NCI-H748 treated with DMSO at 0.1 percent for 48 hours (cell line): Measurements from ENCODE around the gene MMP2.

Source experiments
- DNase-seq: peaks from one replicate; lab custom pipeline; 2025; lab: John Stamatoyannopoulos, UW

MMP2 gene

DNA sequence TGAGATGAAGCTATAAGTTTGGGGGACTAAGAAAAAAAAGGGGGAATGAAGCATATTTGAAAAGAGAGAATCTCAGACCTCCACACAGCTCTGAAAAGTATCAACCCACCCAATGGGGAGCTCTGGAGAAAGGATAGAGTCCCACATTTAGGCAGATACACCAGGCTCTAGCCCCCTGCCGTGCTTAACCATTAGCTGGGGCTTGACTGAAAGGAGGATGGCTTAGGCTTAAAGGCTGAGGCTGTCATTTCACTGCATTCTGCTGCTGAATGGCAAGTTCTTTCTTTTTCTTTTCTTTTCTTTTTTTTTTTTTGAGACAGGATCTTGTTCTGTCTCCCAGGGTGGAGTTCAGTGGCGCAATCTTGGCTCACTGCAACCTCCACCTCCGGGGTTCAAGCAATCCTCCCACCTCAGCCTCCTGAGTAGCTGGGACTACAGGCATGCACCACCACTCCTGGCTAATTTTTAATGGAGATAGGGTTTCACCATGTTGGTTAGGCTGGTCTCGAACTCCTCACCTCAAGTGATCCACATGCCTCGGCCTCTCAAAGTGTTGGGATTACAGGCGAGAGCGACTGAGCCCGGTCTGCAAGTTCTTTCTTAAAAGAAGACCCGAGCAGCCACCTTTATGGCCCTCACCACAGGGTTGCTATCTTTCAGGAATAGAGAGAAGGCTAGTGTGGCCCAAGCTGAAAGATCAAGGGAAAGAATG is 9.0 kb upstream of the MMP2 start:
- no peak for DNase-seq

DNA sequence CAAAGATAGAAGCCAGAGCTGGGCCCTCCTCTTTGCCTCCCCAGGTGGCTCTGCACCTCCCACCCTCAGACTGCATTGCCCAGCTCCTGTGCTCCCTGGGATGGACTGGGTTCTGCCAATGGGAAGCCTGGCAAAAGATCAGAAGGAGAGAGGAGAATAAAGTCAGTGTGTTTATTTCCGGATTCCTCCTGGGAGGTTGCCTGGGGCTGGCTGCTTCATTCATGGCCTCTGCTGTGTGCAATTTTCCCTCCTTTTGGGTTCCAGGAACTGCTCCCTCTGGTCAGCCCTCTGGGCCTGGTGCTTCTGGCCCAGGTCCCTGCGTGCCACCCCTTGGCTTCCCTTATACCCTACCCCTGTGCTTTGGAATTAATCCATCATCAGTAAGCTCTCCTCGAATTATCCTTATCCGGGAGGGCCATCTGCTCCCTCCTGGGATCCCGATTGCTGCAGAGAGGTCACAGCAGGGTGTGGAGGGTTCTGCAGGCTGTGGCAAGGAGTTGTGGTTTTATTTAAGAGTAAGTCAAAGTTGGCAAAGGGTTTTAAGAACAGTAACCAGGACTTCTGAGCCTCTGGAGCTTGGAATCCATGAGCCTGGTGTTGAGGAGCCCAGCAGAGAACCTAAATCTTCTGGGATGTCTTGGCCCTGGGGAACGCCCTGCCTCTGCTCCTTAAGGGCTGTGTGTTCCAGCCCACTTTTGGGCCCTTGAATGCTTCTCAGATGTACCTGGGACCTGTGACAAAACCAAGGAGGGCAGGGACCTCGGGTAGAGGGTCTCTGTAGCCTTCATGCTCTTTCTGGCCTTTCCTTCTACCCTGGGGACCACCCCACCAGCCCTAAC is 8.2 kb upstream of the MMP2 start:
- no peak for DNase-seq

DNA sequence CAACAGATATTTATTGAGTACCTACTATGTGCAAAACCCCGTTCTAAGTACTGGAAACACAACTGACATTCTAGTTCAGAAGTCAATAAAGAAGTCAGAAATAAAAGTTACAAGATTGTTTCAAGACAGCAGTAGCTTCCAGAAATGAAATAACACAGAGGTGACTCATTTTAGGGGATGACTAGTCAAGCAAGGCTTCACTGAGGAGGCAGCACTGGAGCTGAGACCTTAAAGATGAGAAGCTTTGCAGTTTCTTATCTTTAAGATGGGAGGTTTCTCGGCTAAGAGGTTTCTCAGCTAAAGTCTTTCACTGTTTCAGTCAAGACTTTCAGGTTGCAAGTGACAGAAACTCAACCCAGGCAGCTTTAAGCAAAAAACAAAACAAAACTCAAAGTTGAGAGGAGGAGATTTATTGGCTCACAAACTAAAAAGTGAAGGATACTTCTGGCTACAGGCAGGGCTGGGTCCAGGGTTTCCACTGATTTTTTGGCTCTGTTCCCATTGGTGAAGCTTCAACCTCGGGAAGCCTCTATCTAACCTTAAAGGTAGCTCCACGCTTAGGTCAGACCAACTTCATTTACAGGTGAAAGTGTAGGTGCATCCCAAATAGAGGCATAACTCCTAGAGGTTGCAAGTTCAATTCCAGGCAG is 7.4 kb upstream of the MMP2 start:
- no peak for DNase-seq

DNA sequence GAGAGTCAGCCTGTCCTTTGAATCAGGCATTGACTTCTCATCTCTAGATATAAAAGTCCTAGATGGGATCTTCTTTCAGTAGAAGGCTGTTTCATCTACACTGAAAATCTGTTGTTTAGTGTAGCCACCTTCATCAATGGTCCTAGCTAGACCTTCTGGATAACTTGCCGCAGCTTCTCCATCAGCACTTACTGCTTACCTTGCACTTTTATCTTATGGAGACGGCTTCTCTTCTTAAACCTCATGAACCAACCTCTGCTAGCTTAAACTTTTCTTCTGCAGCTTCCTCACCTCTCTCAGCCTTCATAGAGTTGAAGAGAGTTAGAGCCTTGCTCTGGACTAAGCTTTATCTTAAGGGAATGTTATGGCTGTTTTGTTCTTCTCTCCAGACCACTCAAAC is 5.4 kb upstream of the MMP2 start:
- no peak for DNase-seq

DNA sequence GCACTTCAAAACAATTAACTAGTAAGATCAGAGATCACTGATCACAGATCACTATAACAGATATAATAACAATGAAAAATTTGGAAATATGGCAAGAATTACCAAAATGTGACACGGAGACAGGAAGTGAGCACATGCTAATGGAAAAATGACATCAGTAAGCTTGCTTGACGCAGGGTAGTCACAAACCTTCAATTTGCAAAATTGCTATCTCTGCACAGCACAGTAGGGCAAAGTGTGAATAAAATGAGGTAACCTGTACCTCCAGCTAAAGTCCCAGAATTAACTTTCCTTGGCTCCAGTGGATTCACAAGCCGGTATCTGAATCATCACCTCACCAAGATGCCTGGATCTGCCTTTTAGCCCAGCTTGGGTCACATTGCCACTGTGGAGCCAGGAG is 4.2 kb upstream of the MMP2 start:
- no peak for DNase-seq

DNA sequence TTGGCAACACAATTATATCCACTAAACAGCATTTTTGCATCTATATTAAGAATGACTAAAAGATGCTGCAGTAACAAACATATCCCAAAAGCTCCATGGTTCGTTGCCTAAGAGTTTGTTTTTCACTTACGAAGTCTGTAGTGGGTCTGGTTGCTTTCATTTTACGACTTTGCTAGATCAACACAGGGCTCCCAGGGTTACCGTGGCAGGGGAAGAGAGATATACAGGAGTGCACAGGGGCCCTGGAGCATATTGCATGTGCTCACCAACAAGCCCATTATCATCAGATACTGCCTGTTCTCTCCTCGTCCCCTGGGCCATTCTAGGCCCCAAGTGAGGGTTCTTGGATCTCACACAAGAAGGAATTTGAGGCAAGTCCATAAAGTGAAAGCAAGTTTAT is 3.1 kb upstream of the MMP2 start:
- no peak for DNase-seq

DNA sequence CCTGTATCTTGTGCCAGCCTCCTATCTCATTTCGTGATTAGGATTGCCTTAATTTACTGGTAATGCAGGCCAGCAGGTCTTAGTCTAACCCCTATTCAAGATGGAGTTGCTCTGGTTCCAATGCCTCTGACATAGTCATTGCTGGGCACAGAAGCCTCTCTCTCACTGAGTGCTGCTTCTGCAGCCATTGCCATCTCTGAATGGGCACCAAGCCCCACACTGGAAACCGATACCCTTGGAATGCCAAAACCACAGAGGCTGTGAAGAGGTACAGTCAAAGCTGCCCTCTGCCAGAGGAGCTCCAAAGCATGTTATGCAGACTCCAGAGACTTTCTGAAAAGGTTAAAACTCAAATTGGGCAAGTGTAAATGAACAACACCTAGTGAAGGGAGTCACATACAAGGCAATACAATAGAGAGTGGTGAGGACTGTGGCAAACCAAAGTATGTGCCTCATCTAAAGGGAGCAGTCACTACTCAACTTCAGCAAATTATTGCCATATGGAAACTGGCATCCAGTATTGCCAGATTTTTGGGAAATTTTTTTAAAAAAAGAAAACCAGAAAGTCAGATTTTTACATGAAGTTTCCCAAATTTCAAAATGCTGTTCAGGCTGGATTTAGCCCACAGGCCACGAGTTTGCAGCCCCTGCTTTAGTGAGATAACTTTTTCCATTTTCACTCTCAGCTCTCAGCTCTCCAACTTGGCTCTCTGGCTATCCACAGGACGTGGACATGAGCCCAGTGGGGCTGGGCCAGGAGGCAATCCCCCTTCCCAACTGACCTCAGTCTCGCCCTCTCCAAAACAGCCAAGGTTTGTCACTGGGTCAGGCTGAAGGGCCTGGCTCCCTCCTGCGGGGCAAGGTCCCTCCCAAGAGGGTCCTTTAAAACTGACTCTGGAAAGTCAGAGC is 2.1 kb upstream of the MMP2 start:
- DNase-seq = no peak

DNA sequence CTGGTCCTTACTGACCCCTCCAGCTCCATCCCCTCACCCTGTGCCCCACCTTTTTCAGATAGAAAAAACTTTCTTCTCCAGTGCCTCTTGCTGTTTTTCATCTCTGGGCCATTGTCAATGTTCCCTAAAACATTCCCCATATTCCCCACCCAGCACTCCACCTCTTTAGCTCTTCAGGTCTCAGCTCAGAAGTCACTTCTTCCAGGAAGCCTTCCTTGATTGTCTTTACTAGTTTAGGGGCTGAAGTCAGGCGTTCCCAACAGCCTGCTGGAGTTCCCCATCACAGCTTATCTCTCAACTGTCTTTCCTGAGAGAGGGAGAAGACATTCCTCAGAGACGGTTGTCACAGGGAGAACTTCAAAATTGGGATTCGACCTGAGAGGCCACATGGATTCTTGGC is 1.3 kb upstream of the MMP2 start:
- no peak for DNase-seq

DNA sequence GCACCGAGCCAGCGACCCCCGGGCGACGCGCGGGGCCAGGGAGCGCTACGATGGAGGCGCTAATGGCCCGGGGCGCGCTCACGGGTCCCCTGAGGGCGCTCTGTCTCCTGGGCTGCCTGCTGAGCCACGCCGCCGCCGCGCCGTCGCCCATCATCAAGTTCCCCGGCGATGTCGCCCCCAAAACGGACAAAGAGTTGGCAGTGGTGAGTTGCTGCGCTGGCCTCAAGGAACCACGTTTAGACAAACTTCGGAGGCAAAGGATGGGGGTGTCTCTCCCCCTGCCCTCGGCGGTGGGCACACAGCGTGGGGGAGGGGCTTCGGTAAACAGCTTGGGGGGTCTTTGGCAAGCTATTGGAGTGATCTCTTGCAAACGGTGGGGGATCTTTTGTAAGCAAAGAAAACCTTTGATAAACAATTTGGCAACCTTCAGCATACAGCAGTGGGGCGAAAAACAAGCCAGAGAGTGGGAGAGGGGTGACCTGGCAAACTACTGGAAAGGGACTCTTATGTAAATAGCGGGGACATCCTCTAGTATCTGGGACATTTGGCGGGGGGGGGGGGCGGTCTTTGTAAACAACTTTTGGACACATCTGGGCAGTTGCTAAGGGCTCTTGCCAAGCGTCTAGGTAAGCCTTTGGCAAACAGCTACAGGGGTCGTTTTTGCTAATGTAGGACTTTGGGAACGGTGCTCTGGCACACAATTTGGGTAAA is 587 bp downstream of the MMP2 start:
- DNase-seq = no peak

DNA sequence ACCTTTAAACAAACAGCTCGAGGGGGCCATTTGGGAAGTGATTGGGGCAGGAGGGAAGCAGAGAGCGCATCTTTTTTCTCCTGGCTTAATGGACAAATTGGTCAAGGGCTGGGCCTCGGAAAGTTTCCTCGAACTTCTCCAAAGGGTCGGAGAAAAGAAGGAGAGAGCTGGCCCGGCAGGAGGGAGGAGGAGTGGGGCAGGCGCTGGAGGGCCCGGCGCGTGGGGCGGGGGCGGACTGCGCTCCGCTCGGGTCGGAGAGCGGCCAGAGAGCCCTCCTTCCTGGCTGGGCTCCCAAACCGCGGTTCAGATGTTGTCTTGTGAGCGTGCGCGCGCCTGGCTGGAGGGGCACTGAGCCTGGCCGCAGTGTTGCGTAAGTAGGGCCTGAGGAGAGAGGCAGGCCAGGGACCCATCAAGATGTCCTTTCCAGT is 1.2 kb downstream of the MMP2 start:
- DNase-seq = no peak

DNA sequence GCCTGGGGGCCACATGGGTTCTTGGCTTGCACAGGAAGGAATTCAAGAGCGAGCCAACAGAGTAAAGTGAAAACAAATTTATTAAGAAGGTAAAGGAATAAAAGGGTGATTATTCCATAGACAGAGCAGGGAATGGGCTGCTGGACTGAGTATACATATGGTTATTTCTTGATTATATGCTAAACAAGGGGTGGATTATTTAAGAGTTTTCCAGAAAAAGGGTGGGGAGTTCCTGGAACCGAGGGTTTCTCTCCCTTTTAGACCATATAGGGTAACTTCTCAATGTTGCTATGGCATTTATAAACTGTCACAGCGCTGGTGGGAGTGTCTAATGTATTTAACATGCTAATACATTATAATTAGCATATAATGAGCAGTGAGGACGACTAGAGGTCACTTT is 2.0 kb downstream of the MMP2 start:
- DNase-seq = no peak

DNA sequence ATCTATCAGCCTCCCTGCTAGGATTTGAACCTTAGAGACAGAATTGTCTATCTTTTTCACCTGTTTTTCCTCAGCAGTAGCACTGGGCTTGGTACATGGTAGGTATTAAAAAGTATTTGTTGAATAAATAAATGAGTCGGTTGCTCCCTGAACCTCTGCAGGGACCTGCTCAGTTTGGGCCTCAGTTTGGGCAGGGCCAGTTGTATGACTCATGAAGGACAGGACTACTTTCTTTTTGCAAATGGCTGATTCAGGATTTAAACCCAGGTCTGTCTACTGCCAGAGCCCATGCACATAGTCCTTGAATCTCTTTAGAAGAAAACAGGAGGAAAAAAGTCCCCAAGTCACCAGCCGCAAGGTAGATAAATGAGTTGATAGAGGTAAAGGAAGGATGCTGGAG is 3.1 kb downstream of the MMP2 start:
- DNase-seq = no peak

DNA sequence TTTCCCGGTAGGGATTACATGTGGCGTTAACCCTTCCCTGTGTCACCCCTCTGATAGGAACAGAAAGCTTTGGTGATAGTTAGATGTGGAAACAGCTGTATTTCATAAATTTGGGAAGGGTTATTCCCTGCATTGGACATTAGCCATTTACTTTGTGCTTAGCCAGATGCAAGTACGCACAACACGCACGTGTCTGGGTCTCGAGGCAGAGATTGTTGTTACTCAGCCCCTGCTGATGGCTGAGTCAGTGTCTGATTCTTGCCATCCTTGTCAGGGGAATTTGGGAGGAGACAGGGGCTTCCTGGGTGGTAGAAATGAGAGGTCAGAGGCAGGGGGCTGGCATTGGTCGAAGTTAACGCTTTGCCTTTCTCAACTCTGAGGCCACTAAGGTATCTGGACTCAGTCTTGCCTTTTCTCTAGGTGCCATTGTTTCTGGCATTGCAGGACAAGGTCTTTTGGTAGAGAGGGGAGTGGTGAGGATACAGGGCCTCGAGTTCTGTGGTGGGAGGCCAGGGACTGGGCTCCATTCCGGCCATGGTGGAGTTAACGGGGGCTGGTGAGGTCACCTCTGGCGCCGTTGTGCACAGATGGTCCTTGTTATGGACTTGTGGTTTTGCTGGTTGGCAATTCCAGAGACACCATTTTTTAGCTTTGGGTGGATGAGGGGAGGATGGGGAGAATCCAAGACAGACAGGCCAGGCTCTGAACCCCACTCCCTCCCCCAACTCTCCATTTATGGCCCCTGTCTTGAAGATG is 8.2 kb downstream of the MMP2 start:
- DNase-seq = no peak

DNA sequence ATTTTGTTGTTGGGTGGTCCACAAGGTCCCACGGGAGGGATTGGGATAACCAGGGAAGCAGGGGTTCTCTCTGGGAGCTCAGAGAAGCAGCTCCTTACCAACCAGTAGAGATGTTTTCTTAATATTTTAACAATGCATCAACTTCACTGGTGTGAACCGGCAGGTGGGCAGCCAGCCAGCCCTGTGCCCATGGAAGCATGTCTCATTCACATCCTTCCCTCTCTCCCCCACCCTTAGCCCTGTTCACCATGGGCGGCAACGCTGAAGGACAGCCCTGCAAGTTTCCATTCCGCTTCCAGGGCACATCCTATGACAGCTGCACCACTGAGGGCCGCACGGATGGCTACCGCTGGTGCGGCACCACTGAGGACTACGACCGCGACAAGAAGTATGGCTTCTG is 9.3 kb downstream of the MMP2 start:
- DNase-seq = no peak

DNA sequence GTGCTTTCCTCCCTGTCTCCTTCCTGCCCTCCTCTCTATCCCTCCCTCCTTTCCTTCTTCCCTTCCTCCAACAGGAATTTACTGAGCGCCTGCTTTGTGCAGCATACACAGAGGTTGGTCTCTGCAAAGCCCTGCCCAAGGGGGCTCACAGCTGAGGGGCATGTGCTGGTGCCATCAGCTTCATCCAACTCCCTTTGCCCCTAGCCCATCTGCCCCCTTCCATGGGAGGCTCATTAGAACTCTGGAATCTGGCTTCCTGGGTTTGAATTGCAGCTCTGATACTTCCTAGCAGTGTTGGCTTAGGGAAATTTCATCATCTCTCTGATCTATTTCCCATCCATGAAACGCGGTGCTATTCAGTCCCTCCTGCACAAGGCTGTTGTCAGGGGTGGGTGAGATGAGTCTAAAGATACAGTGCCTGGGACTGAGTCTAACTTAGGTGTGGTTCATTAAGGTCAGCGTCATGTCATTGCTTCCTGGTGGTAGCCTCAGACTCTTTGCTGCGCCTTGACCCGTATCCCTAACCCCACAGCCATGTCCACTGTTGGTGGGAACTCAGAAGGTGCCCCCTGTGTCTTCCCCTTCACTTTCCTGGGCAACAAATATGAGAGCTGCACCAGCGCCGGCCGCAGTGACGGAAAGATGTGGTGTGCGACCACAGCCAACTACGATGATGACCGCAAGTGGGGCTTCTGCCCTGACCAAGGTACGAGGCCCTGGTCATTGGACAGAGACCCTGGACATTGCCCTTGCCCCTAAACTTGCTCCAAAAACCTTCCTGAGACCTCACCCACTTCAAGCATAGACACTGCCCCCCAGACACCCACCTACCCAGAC is 10.3 kb downstream of the MMP2 start:
- no peak for DNase-seq

DNA sequence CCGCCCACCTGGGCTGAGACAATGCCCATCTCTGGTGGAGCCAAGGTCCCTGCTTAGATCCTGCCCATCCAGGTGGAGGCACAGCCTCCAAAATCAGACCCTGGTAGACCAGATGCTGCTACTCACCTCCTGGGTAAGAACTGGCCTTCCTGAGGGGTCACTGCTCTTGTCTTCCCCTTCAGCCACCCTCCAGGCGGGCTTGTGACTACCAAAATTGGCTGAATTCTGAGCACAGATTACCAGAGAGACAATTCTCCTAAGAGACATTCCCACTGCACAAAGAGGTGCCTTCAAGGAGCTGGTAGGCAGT is 10.9 kb downstream of the MMP2 start:
- no peak for DNase-seq

DNA sequence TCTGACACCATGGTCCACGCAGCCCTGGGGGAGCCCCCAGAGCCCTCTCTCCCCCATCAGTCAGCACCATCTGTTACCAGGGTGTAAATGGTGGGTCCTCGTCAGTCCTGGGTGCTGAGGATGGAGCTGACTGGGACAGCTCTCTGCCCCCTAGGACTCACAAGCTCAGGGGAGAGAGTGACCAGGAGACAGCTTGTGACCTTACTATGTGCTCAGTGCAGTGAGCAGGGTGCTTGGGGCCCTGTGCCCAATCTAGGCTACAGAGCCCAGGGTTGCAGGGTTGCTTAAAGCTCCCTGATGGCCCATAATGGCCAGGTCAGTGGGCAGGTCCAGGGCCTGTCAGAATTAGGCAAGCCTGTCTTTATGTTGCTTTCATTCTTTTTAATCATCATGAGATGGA is 11.3 kb downstream of the MMP2 start:
- DNase-seq = no peak

DNA sequence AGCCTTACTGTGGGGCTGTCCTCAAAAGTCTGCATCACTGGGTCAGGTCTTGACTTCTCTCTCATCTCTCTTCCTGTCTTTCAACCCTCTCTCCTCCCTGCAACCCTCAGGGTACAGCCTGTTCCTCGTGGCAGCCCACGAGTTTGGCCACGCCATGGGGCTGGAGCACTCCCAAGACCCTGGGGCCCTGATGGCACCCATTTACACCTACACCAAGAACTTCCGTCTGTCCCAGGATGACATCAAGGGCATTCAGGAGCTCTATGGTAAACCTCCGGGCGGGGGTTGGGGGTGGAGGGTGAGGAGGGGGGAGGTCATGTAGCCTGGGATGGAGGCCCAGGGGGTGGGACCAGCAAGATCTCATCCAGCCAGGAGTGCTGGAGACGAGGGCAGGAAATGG is 12.7 kb downstream of the MMP2 start:
- DNase-seq = no peak

DNA sequence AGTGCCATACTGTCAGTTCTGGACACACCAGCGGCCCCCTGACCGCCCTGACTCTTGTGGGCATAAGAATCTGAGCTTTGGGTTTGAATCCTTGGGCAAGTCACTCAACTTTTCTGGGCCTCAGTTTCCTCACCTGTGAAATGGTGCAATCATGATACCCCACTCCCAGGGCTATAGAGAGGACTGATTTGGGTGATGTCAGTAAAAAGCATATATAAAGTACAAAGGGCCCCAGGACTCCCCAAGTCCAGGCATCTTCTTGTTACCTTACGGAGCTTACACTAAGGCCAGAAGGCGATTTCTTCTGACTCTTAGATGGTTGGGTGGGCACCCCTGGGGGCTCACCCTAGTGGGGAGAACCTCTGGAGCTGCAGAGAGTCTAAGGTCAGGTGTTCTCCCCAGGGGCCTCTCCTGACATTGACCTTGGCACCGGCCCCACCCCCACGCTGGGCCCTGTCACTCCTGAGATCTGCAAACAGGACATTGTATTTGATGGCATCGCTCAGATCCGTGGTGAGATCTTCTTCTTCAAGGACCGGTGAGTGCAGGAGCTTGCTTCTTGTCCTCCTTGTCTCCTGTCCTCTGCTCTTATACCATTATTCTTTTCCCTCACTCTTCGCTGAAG is 13.9 kb downstream of the MMP2 start:
- no peak for DNase-seq
